ENCODE results near the gene ZNF518B.

The ZNF518B gene

DNA sequence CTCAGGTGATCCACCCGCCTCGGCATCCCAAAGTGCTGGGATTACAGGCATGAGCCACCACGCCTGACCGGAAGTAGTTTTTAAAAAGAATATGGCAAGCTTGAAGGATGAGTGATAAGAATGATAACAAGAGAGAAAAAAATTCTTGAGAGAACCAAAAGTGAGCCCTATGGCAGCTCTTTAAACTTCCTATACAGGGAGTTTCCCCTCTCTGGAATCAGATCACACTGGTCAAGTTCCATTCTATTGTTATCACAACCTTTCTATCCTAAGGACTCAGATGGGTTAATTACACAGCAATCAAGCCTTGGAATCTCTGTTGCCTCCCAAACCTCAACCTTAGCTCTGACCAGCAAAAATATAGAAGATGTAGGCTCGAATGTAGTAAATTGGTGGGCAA is 33.8 kb upstream of the ZNF518B start:
- Histone ChIP-seq H3K4me2 (ENCODE audit: low read depth, low read length, poor library complexity, severe bottlenecking) (no peak overlapping the region), H3K36me3 (ENCODE audit: low read length) (no peaks in the 10 kb centered on the region), H3K4me3 (ENCODE audit: insufficient read depth, low read length, poor library complexity, severe bottlenecking) (no peak overlapping the region), H2AFZ (ENCODE audit: low read depth, low read length, severe bottlenecking) (no peak overlapping the region), H3K27ac (ENCODE audit: low read depth, low read length) (no peak overlapping the region), H3K9me3 (ENCODE audit: insufficient read depth, low read length) (no peaks in the 10 kb centered on the region), H3K9me2 (replicated peaks; ENCODE audit: insufficient read depth, low read length) (no peaks in the 10 kb centered on the region), H4K20me1 (ENCODE audit: low read depth, low read length) (no peaks in the 10 kb centered on the region), H3K9ac (ENCODE audit: low read length) (no peak overlapping the region), H3K27me3 (ENCODE audit: low read length) (no peaks in the 10 kb centered on the region), H3F3A (ENCODE audit: insufficient read depth) (no peaks in the 10 kb centered on the region), H3K79me2 (ENCODE audit: insufficient read depth, low read length) (no peaks in the 10 kb centered on the region)
- no peak for TF ChIP-seq CTCF (IDR thresholded peaks at IDR 0.05; ENCODE audit: insufficient read depth, low read length, poor library complexity, severe bottlenecking)
- TF ChIP-seq EZH2phosphoT487 (conservative IDR thresholded peaks at IDR 0.05; ENCODE audit: low read length) = no peak

- Histone ChIP-seq H3K4me2 (ENCODE audit: low read depth, low read length, poor library complexity, severe bottlenecking) (no peak overlapping the region), H3K79me2 (ENCODE audit: insufficient read depth, low read length) (no peaks in the 10 kb centered on the region), H3K9me2 (replicated peaks; ENCODE audit: insufficient read depth, low read length) (no peaks in the 10 kb centered on the region), H3K9ac (ENCODE audit: low read length) (no peak overlapping the region), H2AFZ (ENCODE audit: low read depth, low read length, severe bottlenecking) (no peak overlapping the region), H3K36me3 (ENCODE audit: low read length) (no peaks in the 10 kb centered on the region), H3K9me3 (ENCODE audit: insufficient read depth, low read length) (no peaks in the 10 kb centered on the region), H3F3A (ENCODE audit: insufficient read depth) (no peaks in the 10 kb centered on the region), H3K4me3 (ENCODE audit: insufficient read depth, low read length, poor library complexity, severe bottlenecking) (no peak overlapping the region), H3K27ac (ENCODE audit: low read depth, low read length) (no peak overlapping the region), H3K27me3 (ENCODE audit: low read length) (no peaks in the 10 kb centered on the region), H4K20me1 (ENCODE audit: low read depth, low read length) (no peaks in the 10 kb centered on the region)
- TF ChIP-seq EZH2phosphoT487 (conservative IDR thresholded peaks at IDR 0.05; ENCODE audit: low read length) = no peak
- TF ChIP-seq CTCF (IDR thresholded peaks at IDR 0.05; ENCODE audit: insufficient read depth, low read length, poor library complexity, severe bottlenecking) = no peak
These were observed 25.7 kb upstream of the ZNF518B start for GRCh38 chr4:10482913-10483312.

GRCh38 chr4:10480616-10481015 is 23.4 kb upstream of the ZNF518B start:
- Histone ChIP-seq H3K4me2 (ENCODE audit: low read depth, low read length, poor library complexity, severe bottlenecking) (no peak overlapping the region), H3K79me2 (ENCODE audit: insufficient read depth, low read length) (no peaks in the 10 kb centered on the region), H3K9me2 (replicated peaks; ENCODE audit: insufficient read depth, low read length) (no peaks in the 10 kb centered on the region), H3K9ac (ENCODE audit: low read length) (no peak overlapping the region), H3K9me3 (ENCODE audit: insufficient read depth, low read length) (no peaks in the 10 kb centered on the region), H3K27ac (ENCODE audit: low read depth, low read length) (no peak overlapping the region), H3K4me3 (ENCODE audit: insufficient read depth, low read length, poor library complexity, severe bottlenecking) (no peak overlapping the region), H3F3A (ENCODE audit: insufficient read depth) (no peaks in the 10 kb centered on the region), H3K27me3 (ENCODE audit: low read length) (no peaks in the 10 kb centered on the region), H3K36me3 (ENCODE audit: low read length) (no peaks in the 10 kb centered on the region), H4K20me1 (ENCODE audit: low read depth, low read length) (no peaks in the 10 kb centered on the region), H2AFZ (ENCODE audit: low read depth, low read length, severe bottlenecking) (no peak overlapping the region)
- TF ChIP-seq EZH2phosphoT487 (conservative IDR thresholded peaks at IDR 0.05; ENCODE audit: low read length) (no peak), CTCF (IDR thresholded peaks at IDR 0.05; ENCODE audit: insufficient read depth, low read length, poor library complexity, severe bottlenecking) (no peak)

DNA sequence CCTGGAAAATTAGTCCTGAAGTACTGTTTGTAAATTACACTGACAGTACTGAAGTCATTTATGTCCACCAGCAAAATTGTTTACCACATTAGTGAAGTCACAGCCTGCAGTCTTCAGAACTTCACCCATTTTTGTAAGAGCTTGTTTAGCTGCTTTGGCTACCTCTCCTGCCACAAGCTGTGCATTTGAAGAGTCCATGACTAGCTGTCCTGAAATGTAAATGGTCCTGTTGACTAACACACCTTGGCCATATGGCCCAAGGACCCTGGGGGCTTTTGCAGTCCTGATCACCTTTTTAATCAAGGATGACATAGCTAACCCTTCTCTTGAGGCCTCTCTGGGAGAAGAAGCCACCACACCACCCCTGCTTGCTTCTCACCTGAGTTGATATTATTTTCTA is 21.4 kb upstream of the ZNF518B start:
- Histone ChIP-seq H3K36me3 (ENCODE audit: low read length) (no peaks in the 10 kb centered on the region), H3K27me3 (ENCODE audit: low read length) (no peaks in the 10 kb centered on the region), H3K4me3 (ENCODE audit: insufficient read depth, low read length, poor library complexity, severe bottlenecking) (no peak overlapping the region), H3K9me3 (ENCODE audit: insufficient read depth, low read length) (no peaks in the 10 kb centered on the region), H3K27ac (ENCODE audit: low read depth, low read length) (no peak overlapping the region), H3K9ac (ENCODE audit: low read length) (no peak overlapping the region), H3F3A (ENCODE audit: insufficient read depth) (no peaks in the 10 kb centered on the region), H3K9me2 (replicated peaks; ENCODE audit: insufficient read depth, low read length) (no peaks in the 10 kb centered on the region), H4K20me1 (ENCODE audit: low read depth, low read length) (no peaks in the 10 kb centered on the region), H3K79me2 (ENCODE audit: insufficient read depth, low read length) (no peaks in the 10 kb centered on the region), H3K4me2 (ENCODE audit: low read depth, low read length, poor library complexity, severe bottlenecking) (no peak overlapping the region), H2AFZ (ENCODE audit: low read depth, low read length, severe bottlenecking) (no peak overlapping the region)
- TF ChIP-seq CTCF (IDR thresholded peaks at IDR 0.05; ENCODE audit: insufficient read depth, low read length, poor library complexity, severe bottlenecking) = no peak
- no peak for TF ChIP-seq EZH2phosphoT487 (conservative IDR thresholded peaks at IDR 0.05; ENCODE audit: low read length)

Data from SU-DHL-6 (cell line).